Retinal pigment epithelial cell (primary cell): Measurements from ENCODE around the gene PTGER3.

Source experiments
- DNase-seq: peaks from one replicate; pipeline ENCODE4 v3.0.0-alpha.2; 2010; ENCODE audit warnings: low read depth
- H3K4me3 ChIP-seq: 2 replicates; pipeline ENCODE4 v1.5.1; 2011; ENCODE audit warnings: mild to moderate bottlenecking, low read length, control low read depth, moderate library complexity
- TF ChIP-seq, protein P1 (sequence below): conservative IDR thresholded peaks from 2 replicates; pipeline ENCODE4 v1.5.1; 2011; ENCODE audit warnings: low read depth, low read length, control low read depth, inconsistent platforms

Gene PTGER3

GRCh38 chr1:70978623-70979022 lies 69.0 kb downstream of the PTGER3 start:
- TF ChIP-seq, protein P1, sequence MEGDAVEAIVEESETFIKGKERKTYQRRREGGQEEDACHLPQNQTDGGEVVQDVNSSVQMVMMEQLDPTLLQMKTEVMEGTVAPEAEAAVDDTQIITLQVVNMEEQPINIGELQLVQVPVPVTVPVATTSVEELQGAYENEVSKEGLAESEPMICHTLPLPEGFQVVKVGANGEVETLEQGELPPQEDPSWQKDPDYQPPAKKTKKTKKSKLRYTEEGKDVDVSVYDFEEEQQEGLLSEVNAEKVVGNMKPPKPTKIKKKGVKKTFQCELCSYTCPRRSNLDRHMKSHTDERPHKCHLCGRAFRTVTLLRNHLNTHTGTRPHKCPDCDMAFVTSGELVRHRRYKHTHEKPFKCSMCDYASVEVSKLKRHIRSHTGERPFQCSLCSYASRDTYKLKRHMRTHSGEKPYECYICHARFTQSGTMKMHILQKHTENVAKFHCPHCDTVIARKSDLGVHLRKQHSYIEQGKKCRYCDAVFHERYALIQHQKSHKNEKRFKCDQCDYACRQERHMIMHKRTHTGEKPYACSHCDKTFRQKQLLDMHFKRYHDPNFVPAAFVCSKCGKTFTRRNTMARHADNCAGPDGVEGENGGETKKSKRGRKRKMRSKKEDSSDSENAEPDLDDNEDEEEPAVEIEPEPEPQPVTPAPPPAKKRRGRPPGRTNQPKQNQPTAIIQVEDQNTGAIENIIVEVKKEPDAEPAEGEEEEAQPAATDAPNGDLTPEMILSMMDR = no peak

GRCh38 chr1:70977575-70977974 lies 70.0 kb downstream of the PTGER3 start:
- no peak for DNase-seq
- TF ChIP-seq, protein P1 = no peak

More at GRCh38 chr1:70978623-70979022, 69.0 kb downstream of the PTGER3 start:
- DNase-seq = no peak
- H3K4me3 ChIP-seq = no peak overlapping the region

DNA sequence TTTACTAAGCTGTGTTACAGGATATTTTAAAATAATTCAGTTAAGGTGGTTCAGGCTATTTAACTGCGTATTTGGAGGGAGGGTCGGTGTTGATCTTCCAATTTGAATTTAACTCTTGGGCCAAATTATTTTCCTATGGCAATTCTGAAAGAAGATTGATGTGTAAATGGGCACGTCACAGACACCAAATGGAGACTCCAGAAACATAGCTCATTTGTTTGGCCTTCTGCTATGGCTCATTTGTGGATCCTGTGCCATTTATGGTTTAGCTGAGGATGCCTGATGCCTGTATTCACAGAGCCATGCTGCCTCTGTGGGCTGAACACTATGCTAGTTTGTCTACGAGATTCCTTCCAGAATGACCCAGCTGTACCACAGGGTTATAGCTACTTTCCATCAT lies 70.6 kb downstream of the PTGER3 start:
- DNase-seq = no peak
- TF ChIP-seq, protein P1 = no peak
- H3K4me3 ChIP-seq = no peak overlapping the region

More at GRCh38 chr1:70977575-70977974, 70.0 kb downstream of the PTGER3 start:
- H3K4me3 ChIP-seq = no peak overlapping the region

DNA sequence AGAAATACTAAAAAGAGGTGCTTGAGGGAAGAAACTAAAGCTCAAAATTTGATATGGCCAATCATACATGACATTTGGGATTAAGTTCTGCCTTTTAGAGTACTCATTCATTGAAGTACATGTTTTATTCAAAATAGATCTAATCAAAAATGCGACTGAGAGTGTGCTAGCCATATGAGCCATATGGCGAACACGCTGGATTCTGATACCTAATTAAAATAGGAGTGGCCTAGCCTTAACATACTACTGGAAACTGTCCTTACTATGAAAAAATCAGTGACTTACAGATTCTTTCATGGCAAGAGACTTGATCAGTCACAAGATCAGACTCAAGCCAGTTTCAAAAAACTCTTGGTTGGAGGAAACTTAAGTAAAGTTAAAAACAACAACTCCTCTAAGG lies 73.9 kb downstream of the PTGER3 start:
- H3K4me3 ChIP-seq = no peak overlapping the region
- TF ChIP-seq, protein P1 = no peak
- DNase-seq = no peak

GRCh38 chr1:70970407-70970806 lies 77.2 kb downstream of the PTGER3 start:
- TF ChIP-seq, protein P1 = no peak
- no peak for DNase-seq

DNA sequence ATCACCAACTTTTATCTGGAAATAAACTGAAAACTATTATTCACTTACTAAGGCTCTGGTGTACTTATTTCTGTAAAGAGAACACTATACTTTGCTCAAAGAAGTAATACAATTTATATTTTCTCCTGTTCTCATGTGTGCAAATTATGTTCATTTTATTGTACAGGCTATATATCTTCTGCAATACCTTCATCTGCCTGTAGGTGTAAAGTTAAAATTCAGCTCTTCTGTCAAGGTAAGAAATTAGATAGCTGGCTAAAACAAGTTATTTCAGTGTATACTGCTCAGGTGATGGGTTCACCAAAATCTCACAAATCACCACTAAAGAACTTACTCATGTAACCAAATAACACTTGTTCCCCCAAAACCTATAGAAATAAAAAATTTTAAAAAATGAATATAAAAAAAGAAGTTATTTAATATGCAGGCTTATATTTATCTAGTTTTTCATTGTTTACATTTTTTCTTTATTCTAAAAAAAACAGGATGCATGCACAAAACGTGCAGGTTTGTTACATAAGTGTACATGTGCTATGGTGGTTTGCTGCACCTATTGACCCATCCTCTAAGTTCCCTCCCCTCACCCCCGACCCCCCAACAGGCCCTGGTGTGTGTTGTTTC lies 81.5 kb downstream of the PTGER3 start:
- no peak for DNase-seq
- TF ChIP-seq, protein P1 = peak; percentile 48
- no peak overlapping the region for H3K4me3 ChIP-seq

More at GRCh38 chr1:70970407-70970806, 77.2 kb downstream of the PTGER3 start:
- no peak overlapping the region for H3K4me3 ChIP-seq

DNA sequence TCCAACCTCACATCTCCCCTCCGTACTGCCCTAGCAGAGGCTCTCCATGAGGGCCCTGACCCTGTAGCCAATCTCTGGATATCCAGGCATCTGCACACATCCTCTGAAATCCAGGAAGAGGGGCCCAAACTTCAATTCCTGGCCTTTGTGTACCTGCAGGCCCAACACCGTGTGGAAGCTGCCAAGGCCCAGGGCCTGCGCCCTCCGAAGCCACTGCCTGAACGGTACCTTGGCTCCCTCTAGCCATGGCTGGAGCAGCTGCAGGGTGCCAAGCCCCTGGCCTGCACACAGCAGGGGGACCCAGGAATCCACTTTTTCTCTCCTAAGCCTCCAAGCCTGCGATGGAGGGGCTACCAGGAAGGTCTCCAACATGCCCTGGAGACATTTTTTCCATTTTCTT lies 84.2 kb downstream of the PTGER3 start:
- no peak overlapping the region for H3K4me3 ChIP-seq
- TF ChIP-seq, protein P1 = no peak
- DNase-seq = no peak
